ENCODE results near the gene ABHD17B.

DNA sequence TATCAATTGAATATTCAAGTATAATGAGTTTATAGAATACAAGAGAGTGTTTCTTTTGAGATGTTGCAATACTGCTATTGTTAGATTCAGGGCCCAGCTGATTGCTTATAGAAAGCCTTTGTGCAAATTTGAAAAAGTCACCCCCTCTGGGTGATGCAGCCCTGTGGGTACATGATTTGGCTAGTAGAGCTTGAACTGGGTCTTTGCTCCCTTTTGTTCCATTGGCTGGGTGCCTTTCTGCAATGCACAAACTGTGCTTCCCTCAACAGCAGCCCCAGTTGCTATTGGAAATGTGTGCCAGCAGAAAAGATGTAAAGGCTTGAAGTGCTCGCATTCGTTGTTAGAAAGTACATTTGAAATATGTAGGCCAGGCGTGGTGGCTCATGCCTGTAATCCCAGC, 80.8 kb downstream of the ABHD17B start:
- TF ChIP-seq, protein P1, sequence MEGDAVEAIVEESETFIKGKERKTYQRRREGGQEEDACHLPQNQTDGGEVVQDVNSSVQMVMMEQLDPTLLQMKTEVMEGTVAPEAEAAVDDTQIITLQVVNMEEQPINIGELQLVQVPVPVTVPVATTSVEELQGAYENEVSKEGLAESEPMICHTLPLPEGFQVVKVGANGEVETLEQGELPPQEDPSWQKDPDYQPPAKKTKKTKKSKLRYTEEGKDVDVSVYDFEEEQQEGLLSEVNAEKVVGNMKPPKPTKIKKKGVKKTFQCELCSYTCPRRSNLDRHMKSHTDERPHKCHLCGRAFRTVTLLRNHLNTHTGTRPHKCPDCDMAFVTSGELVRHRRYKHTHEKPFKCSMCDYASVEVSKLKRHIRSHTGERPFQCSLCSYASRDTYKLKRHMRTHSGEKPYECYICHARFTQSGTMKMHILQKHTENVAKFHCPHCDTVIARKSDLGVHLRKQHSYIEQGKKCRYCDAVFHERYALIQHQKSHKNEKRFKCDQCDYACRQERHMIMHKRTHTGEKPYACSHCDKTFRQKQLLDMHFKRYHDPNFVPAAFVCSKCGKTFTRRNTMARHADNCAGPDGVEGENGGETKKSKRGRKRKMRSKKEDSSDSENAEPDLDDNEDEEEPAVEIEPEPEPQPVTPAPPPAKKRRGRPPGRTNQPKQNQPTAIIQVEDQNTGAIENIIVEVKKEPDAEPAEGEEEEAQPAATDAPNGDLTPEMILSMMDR (conservative IDR thresholded peaks at IDR 0.05 in 1 of 2, IDR thresholded peaks at IDR 0.05 in 1 of 2; ENCODE audit: extremely low read depth in 1 of 2, insufficient read depth in 1 of 2, low read depth in 1 of 2, low read length in 2 of 2) = no peak
- no peak for TF ChIP-seq EZH2 (IDR thresholded peaks at IDR 0.05; ENCODE audit: borderline replicate concordance, low read length)
